Brain microvascular endothelial cell (primary cell): ENCODE data around the gene GSDMA.

Experiments
- DNase-seq: peaks from one replicate; pipeline ENCODE4 v3.0.0-alpha.2; 2020
- H3K27ac ChIP-seq: fragments of 250-450 bp; sonication (Bioruptor Pico); 2 replicates; pipeline ENCODE4 v1.5.1; 2020; ENCODE audit warnings: mild to moderate bottlenecking, moderate library complexity
- H3K27me3 ChIP-seq: fragments of 250-450 bp; sonication (Bioruptor Pico); replicated peaks from 2 replicates; pipeline ENCODE4 v1.5.1; 2020; ENCODE audit warnings: mild to moderate bottlenecking
- H3K36me3 ChIP-seq: fragments of 250-450 bp; sonication (Bioruptor Pico); replicated peaks from 2 replicates; pipeline ENCODE4 v1.5.1; 2020; ENCODE audit warnings: mild to moderate bottlenecking
- H3K4me3 ChIP-seq: 2 replicates; pipeline ENCODE4 v1.5.1; 2011; ENCODE audit warnings: low read depth, mild to moderate bottlenecking, control low read depth, low read length, moderate library complexity
- CTCF ChIP-seq: IDR thresholded peaks from 2 replicates; pipeline ENCODE4 v1.5.1; 2011; ENCODE audit warnings: low read depth, mild to moderate bottlenecking, moderate library complexity, low read length, control low read depth, inconsistent platforms; ENCODE audit errors: missing control alignments
- in situ Hi-C: cut with HindIII; loops from 2 replicates; pipeline ENCODE4 v1.10.0; 2017; ENCODE audit warnings: low sequenced_read_pairs, low pct_ligation_motif_present

The GSDMA gene

GRCh38 chr17:39988206-39988810 lies 25.5 kb downstream of the GSDMA start:
- H3K27me3 ChIP-seq = no peaks in the 10 kb centered on the region
- no peak overlapping the region for H3K27ac ChIP-seq
- H3K36me3 ChIP-seq = peaks cover 93% of the 10 kb centered on the region
- in situ Hi-C loops = no loop called here
- no peak for TF ChIP-seq CTCF
- DNase-seq = no peak
- no peak overlapping the region for H3K4me3 ChIP-seq

- in situ Hi-C loops = no loop called here
- Histone ChIP-seq H3K27ac (no peak overlapping the region), H3K27me3 (no peaks in the 10 kb centered on the region), H3K4me3 (no peak overlapping the region), H3K36me3 (peaks cover 79% of the 10 kb centered on the region)
- DNase-seq = no peak
- TF ChIP-seq CTCF = no peak
Observed at GRCh38 chr17:39994448-39994847, 31.6 kb downstream of the GSDMA start.

GRCh38 chr17:39995438-39995837 lies 32.6 kb downstream of the GSDMA start:
- H3K4me3 ChIP-seq = no peak overlapping the region
- no peak for TF ChIP-seq CTCF
- in situ Hi-C loops = no loop called here
- no peaks in the 10 kb centered on the region for H3K27me3 ChIP-seq
- no peak overlapping the region for H3K27ac ChIP-seq
- H3K36me3 ChIP-seq = peaks cover 69% of the 10 kb centered on the region
- no peak for DNase-seq

- H3K27me3 ChIP-seq = no peaks in the 10 kb centered on the region
- in situ Hi-C loops = no loop called here
- no peak for DNase-seq
- no peak overlapping the region for H3K4me3 ChIP-seq
- TF ChIP-seq CTCF = no peak
- peaks cover 61% of the 10 kb centered on the region for H3K36me3 ChIP-seq
- no peak overlapping the region for H3K27ac ChIP-seq
Observed at GRCh38 chr17:39996162-39996561, 33.4 kb downstream of the GSDMA start.

- no peak overlapping the region for H3K4me3 ChIP-seq
- no peaks in the 10 kb centered on the region for H3K27me3 ChIP-seq
- peaks cover 56% of the 10 kb centered on the region for H3K36me3 ChIP-seq
- H3K27ac ChIP-seq = no peak overlapping the region
- DNase-seq = no peak
- no peak for TF ChIP-seq CTCF
- in situ Hi-C loops = no loop called here
Observed at GRCh38 chr17:39996800-39997199, 34.0 kb downstream of the GSDMA start.

GRCh38 chr17:39997543-39997942 lies 34.7 kb downstream of the GSDMA start:
- TF ChIP-seq CTCF = no peak
- H3K36me3 ChIP-seq = peaks cover 49% of the 10 kb centered on the region
- H3K27ac ChIP-seq = no peak overlapping the region
- no peaks in the 10 kb centered on the region for H3K27me3 ChIP-seq
- no peak overlapping the region for H3K4me3 ChIP-seq
- DNase-seq = no peak
- in situ Hi-C loops = no loop called here
